GM10266 (cell line): ENCODE measurements around the gene OBP2A.

Experiments used
- DNase-seq: peaks from one replicate; pipeline ENCODE4 v3.0.0; 2012; ENCODE audit errors: extremely low spot score
- CTCF ChIP-seq: IDR thresholded peaks from 2 replicates; pipeline ENCODE4 v1.5.1; 2012; ENCODE audit warnings: mild to moderate bottlenecking, low read depth; ENCODE audit not compliant: control insufficient read depth, insufficient read depth; ENCODE audit errors: missing control alignments

OBP2A gene

GRCh38 chr9:135567311-135567710 lies 21.4 kb downstream of the OBP2A start:
- no peak for TF ChIP-seq CTCF
- DNase-seq: no peak

GRCh38 chr9:135568026-135568425 lies 22.1 kb downstream of the OBP2A start:
- DNase-seq: no peak

GRCh38 chr9:135570456-135570855 lies 24.5 kb downstream of the OBP2A start:
- no peak for DNase-seq
- no peak for TF ChIP-seq CTCF

More at GRCh38 chr9:135568026-135568425, 22.1 kb downstream of the OBP2A start:
- TF ChIP-seq CTCF: no peak

- TF ChIP-seq CTCF: no peak
- DNase-seq: no peak
These were observed 26.3 kb downstream of the OBP2A start for GRCh38 chr9:135572233-135572632.

GRCh38 chr9:135573124-135573523 lies 27.2 kb downstream of the OBP2A start:
- DNase-seq: no peak
- TF ChIP-seq CTCF: no peak

- no peak for DNase-seq
These were observed 28.4 kb downstream of the OBP2A start for GRCh38 chr9:135574331-135574730.

GRCh38 chr9:135574943-135575342 lies 29.0 kb downstream of the OBP2A start:
- no peak for TF ChIP-seq CTCF
- no peak for DNase-seq

More at GRCh38 chr9:135574331-135574730, 28.4 kb downstream of the OBP2A start:
- no peak for TF ChIP-seq CTCF
